ENCODE measurements around the gene NT5C1B.
"Not testable (repeated sequence)": the region's sequence is repeated elsewhere in the genome, so short reads cannot be mapped to it uniquely, and the experiment has no call there.

NT5C1B gene

GRCh38 chr2:18589354-18589753 is at the start of gene NT5C1B:
NT5C1B (minus strand) TSS chr2:18589569; CDS start chr2:18589468, 101 bp downstream.
- DNase-seq: no peak

- no peak for DNase-seq
These were observed 47.8 kb upstream of the NT5C1B start for GRCh38 chr2:18637196-18637595.

- DNase-seq: not testable (repeated sequence)
These were observed 43.3 kb upstream of the NT5C1B start for GRCh38 chr2:18632699-18633098.

- DNase-seq: no peak
These were observed 41.6 kb upstream of the NT5C1B start for GRCh38 chr2:18630941-18631340.

- no peak for DNase-seq
These were observed 41.2 kb upstream of the NT5C1B start for GRCh38 chr2:18630541-18630940.

GRCh38 chr2:18630101-18630500 is 40.7 kb upstream of the NT5C1B start:
- DNase-seq: no peak

GRCh38 chr2:18626958-18627650 is 37.7 kb upstream of the NT5C1B start:
- no peak for DNase-seq

GRCh38 chr2:18626256-18626668 is 36.9 kb upstream of the NT5C1B start:
- DNase-seq: no peak

GRCh38 chr2:18625563-18625962 is 36.2 kb upstream of the NT5C1B start:
- no peak for DNase-seq

GRCh38 chr2:18623782-18624181 is 34.4 kb upstream of the NT5C1B start:
- no peak for DNase-seq

GRCh38 chr2:18620867-18621632 is 31.7 kb upstream of the NT5C1B start:
- DNase-seq: no peak

- no peak for DNase-seq
These were observed 29.7 kb upstream of the NT5C1B start for GRCh38 chr2:18619091-18619490.

- DNase-seq: no peak
These were observed 24.7 kb upstream of the NT5C1B start for GRCh38 chr2:18614041-18614440.

GRCh38 chr2:18612133-18612532 is 22.8 kb upstream of the NT5C1B start:
- DNase-seq: no peak

GRCh38 chr2:18611604-18612003 is 22.2 kb upstream of the NT5C1B start:
- no peak for DNase-seq

- DNase-seq: no peak
These were observed 21.8 kb upstream of the NT5C1B start for GRCh38 chr2:18611184-18611583.

- no peak for DNase-seq
These were observed 21.3 kb upstream of the NT5C1B start for GRCh38 chr2:18610651-18611050.

GRCh38 chr2:18610090-18610489 is 20.7 kb upstream of the NT5C1B start:
- no peak for DNase-seq

- DNase-seq: no peak
These were observed 15.7 kb upstream of the NT5C1B start for GRCh38 chr2:18605115-18605514.

- no peak for DNase-seq
These were observed 15.1 kb upstream of the NT5C1B start for GRCh38 chr2:18604531-18604885.

- no peak for DNase-seq
These were observed 14.6 kb upstream of the NT5C1B start for GRCh38 chr2:18603854-18604530.

GRCh38 chr2:18602298-18602697 is 12.9 kb upstream of the NT5C1B start:
- no peak for DNase-seq

GRCh38 chr2:18600255-18600613 is 10.9 kb upstream of the NT5C1B start:
- DNase-seq: no peak
